Dendritic cell treated with granulocyte-macrophage colony-stimulating factor and Interleukin-4, amounts not matched to agents 40 ng/mL and 50 ng/mL, for 4 days (primary cell): ENCODE measurements around the gene CALM1.
"Not testable (repeated sequence)": the region's sequence is repeated elsewhere in the genome, so short reads cannot be mapped to it uniquely, and the experiment has no call there.

Source experiments
- H3K27ac Mint-ChIP-seq: one replicate; pipeline ENCODE4 v1.8.0; 2022; ENCODE audit warnings: mild to moderate bottlenecking, mixed read lengths
- H3K27me3 Mint-ChIP-seq: one replicate; pipeline ENCODE4 v1.8.0; 2022; ENCODE audit warnings: mild to moderate bottlenecking, mixed read lengths
- H3K36me3 Mint-ChIP-seq: one replicate; pipeline ENCODE4 v1.8.0; 2022; ENCODE audit warnings: low read depth, mixed read lengths
- H3K4me1 Mint-ChIP-seq: one replicate; pipeline ENCODE4 v1.8.0; 2022; ENCODE audit warnings: low read depth, mixed read lengths
- H3K4me3 Mint-ChIP-seq: one replicate; pipeline ENCODE4 v1.8.0; 2022; ENCODE audit warnings: mild to moderate bottlenecking, moderate library complexity, mixed read lengths
- H3K9me3 Mint-ChIP-seq: one replicate; pipeline ENCODE4 v1.8.0; 2022; ENCODE audit warnings: mixed read lengths
- intact Hi-C: fragments of 100-400 bp; cut with micrococcal nuclease; formaldehyde crosslinking; loops from one replicate; pipeline ENCODE4 v1.15.0; 2022

The CALM1 gene

GRCh38 chr14:90393966-90394365 is 2.9 kb upstream of the CALM1 start:
- Mint-ChIP-seq H3K4me3 (no peak overlapping the region), H3K4me1 (peaks cover 6% of the 10 kb centered on the region), H3K36me3 (peaks cover 14% of the 10 kb centered on the region), H3K27ac (no peak overlapping the region), H3K27me3 (peaks cover 1% of the 10 kb centered on the region), H3K9me3 (no peaks in the 10 kb centered on the region)
- intact Hi-C loops, result no loop called here

- H3K36me3 Mint-ChIP-seq, result peaks cover 14% of the 10 kb centered on the region
- not testable (repeated sequence) for H3K27me3 Mint-ChIP-seq, H3K4me3 Mint-ChIP-seq, H3K27ac Mint-ChIP-seq, H3K9me3 Mint-ChIP-seq, H3K4me1 Mint-ChIP-seq
- intact Hi-C loops, result loop anchor here (5.0 kb wide), 3 partner anchors 62 to 437 kb away; partner anchors contain the start of genes NRDE2 and TDP1
Measured at GRCh38 chr14:90394782-90395181, 2.0 kb upstream of the CALM1 start.

GRCh38 chr14:90397425-90398314 is 841 bp downstream of the CALM1 start:
- peak overlapping the region; percentile 96 for H3K27ac Mint-ChIP-seq
- peaks cover 31% of the 10 kb centered on the region for H3K4me1 Mint-ChIP-seq
- H3K36me3 Mint-ChIP-seq, result peaks cover 41% of the 10 kb centered on the region
- peak overlapping the region; percentile 96 for H3K4me3 Mint-ChIP-seq
- intact Hi-C loops, result loop anchor here (1.0 to 5.0 kb wide), 4 partner anchors 14 to 440 kb away; partner anchors contain the start of genes NRDE2 and TDP1
- H3K27me3 Mint-ChIP-seq, result peaks cover 1% of the 10 kb centered on the region
- no peaks in the 10 kb centered on the region for H3K9me3 Mint-ChIP-seq

- H3K4me1 Mint-ChIP-seq, result peaks cover 38% of the 10 kb centered on the region
- peaks cover 1% of the 10 kb centered on the region for H3K27me3 Mint-ChIP-seq
- peak overlapping the region; percentile 96 for H3K4me3 Mint-ChIP-seq
- intact Hi-C loops, result loop anchor here (5.0 kb wide), 3 partner anchors 66 to 441 kb away; partner anchors contain the start of genes NRDE2 and TDP1
- H3K36me3 Mint-ChIP-seq, result peaks cover 48% of the 10 kb centered on the region
- H3K27ac Mint-ChIP-seq, result peak overlapping the region; percentile 96
- H3K9me3 Mint-ChIP-seq, result no peaks in the 10 kb centered on the region
Measured at GRCh38 chr14:90398315-90398839, 1.5 kb downstream of the CALM1 start.

GRCh38 chr14:90398841-90399540 is 2.2 kb downstream of the CALM1 start:
- Mint-ChIP-seq H3K4me1 (peaks cover 44% of the 10 kb centered on the region), H3K36me3 (peaks cover 55% of the 10 kb centered on the region), H3K4me3 (peak overlapping the region; percentile 96), H3K27ac (peak overlapping the region; percentile 96), H3K27me3 (peaks cover 1% of the 10 kb centered on the region), H3K9me3 (no peaks in the 10 kb centered on the region)
- intact Hi-C loops, result loop anchor here (1.0 to 5.0 kb wide), 4 partner anchors 67 to 442 kb away; partner anchors contain the start of genes NRDE2 and TDP1

GRCh38 chr14:90399541-90400444 is 3.0 kb downstream of the CALM1 start:
- intact Hi-C loops, result loop anchor here (1.0 to 5.0 kb wide), 4 partner anchors 67 to 442 kb away; partner anchors contain the start of genes NRDE2 and TDP1
- Mint-ChIP-seq H3K4me3 (peak overlapping the region; percentile 96), H3K27ac (peak overlapping the region; percentile 80), H3K36me3 (peaks cover 63% of the 10 kb centered on the region), H3K9me3 (no peaks in the 10 kb centered on the region), H3K4me1 (peaks cover 48% of the 10 kb centered on the region), H3K27me3 (peaks cover 1% of the 10 kb centered on the region)

GRCh38 chr14:90400904-90401561 is 4.2 kb downstream of the CALM1 start:
- Mint-ChIP-seq H3K36me3 (peaks cover 75% of the 10 kb centered on the region), H3K9me3 (no peaks in the 10 kb centered on the region), H3K27ac (peak overlapping the region; percentile 80), H3K27me3 (no peaks in the 10 kb centered on the region), H3K4me3 (peak overlapping the region; percentile 96), H3K4me1 (peaks cover 52% of the 10 kb centered on the region)
- intact Hi-C loops, result no loop called here

GRCh38 chr14:90402016-90402415 is 5.2 kb downstream of the CALM1 start:
- H3K36me3 Mint-ChIP-seq, result peaks cover 83% of the 10 kb centered on the region
- intact Hi-C loops, result no loop called here

GRCh38 chr14:90403065-90403464 is 6.2 kb downstream of the CALM1 start:
- intact Hi-C loops, result no loop called here
- H3K4me3 Mint-ChIP-seq, result no peak overlapping the region
- peaks cover 89% of the 10 kb centered on the region for H3K36me3 Mint-ChIP-seq
- H3K27ac Mint-ChIP-seq, result no peak overlapping the region
- H3K4me1 Mint-ChIP-seq, result peaks cover 53% of the 10 kb centered on the region
- H3K27me3 Mint-ChIP-seq, result no peaks in the 10 kb centered on the region
- H3K9me3 Mint-ChIP-seq, result no peaks in the 10 kb centered on the region

More at GRCh38 chr14:90402016-90402415, 5.2 kb downstream of the CALM1 start:
- H3K27me3 Mint-ChIP-seq, result no peaks in the 10 kb centered on the region
- H3K4me1 Mint-ChIP-seq, result peaks cover 53% of the 10 kb centered on the region
- no peaks in the 10 kb centered on the region for H3K9me3 Mint-ChIP-seq
- peak overlapping the region; percentile 13 for H3K4me3 Mint-ChIP-seq
- peak overlapping the region; percentile 44 for H3K27ac Mint-ChIP-seq

- H3K36me3 Mint-ChIP-seq, result peaks cover 87% of the 10 kb centered on the region
- H3K4me1 Mint-ChIP-seq, result peaks cover 53% of the 10 kb centered on the region
- no peaks in the 10 kb centered on the region for H3K27me3 Mint-ChIP-seq
- intact Hi-C loops, result no loop called here
- no peaks in the 10 kb centered on the region for H3K9me3 Mint-ChIP-seq
- H3K4me3 Mint-ChIP-seq, result no peak overlapping the region
- no peak overlapping the region for H3K27ac Mint-ChIP-seq
Measured at GRCh38 chr14:90405101-90405500, 8.3 kb downstream of the CALM1 start.

GRCh38 chr14:90405755-90406154 is 8.9 kb downstream of the CALM1 start:
- Mint-ChIP-seq H3K4me3 (no peak overlapping the region), H3K36me3 (peaks cover 81% of the 10 kb centered on the region), H3K27ac (no peak overlapping the region), H3K27me3 (no peaks in the 10 kb centered on the region), H3K9me3 (no peaks in the 10 kb centered on the region), H3K4me1 (peaks cover 47% of the 10 kb centered on the region)
- intact Hi-C loops, result no loop called here

GRCh38 chr14:90406384-90406798 is 9.6 kb downstream of the CALM1 start:
- H3K27me3 Mint-ChIP-seq, result no peaks in the 10 kb centered on the region

More at GRCh38 chr14:90406384-90406798, 9.6 kb downstream of the CALM1 start:
- H3K4me1 Mint-ChIP-seq, result peaks cover 41% of the 10 kb centered on the region
- no peaks in the 10 kb centered on the region for H3K9me3 Mint-ChIP-seq
- H3K27ac Mint-ChIP-seq, result no peak overlapping the region
- intact Hi-C loops, result no loop called here
- no peak overlapping the region for H3K4me3 Mint-ChIP-seq
- H3K36me3 Mint-ChIP-seq, result peaks cover 74% of the 10 kb centered on the region
